WTC11 (cell line): ENCODE results near the gene PAX9. TPM values are rescaled to one million over a fixed set of nuclear protein-coding genes. Genes with fewer than 3 reads are reported as not detected.
A peak's percentile ranks its signal among the peaks of the same experiment; 100 is the strongest.

Source experiments
- ATAC-seq: fragments of 200-7000 bp; cut with Tn5 transposase; 2 replicates; pipeline ENCODE4 v1.10.0; 2021; ENCODE audit warnings: mild to moderate bottlenecking, moderate library complexity
- CTCF ChIA-PET: fragments of 300-600 bp; sonication (Branson Sonifier 250); formaldehyde crosslinking; loops from one replicate; lab custom pipeline; 2021; ENCODE audit warnings: antibody characterized with exemption; lab: Charles Lee
- POLR2A ChIA-PET: fragments of 350-600 bp; sonication (Branson Sonifier 250); formaldehyde crosslinking; loops from one replicate; lab custom pipeline; 2021; ENCODE audit warnings: antibody characterized with exemption; lab: Charles Lee
- DNase-seq: peaks from one replicate; pipeline ENCODE4 v3.0.0; 2021; ENCODE audit warnings: low spot score
- H3K27ac Mint-ChIP-seq: 2 replicates; pipeline ENCODE4 v1.8.0; 2021; ENCODE audit warnings: mixed read lengths
- H3K27me3 Mint-ChIP-seq: 2 replicates; pipeline ENCODE4 v1.8.0; 2021; ENCODE audit warnings: low read depth, mild to moderate bottlenecking, moderate library complexity, mixed read lengths
- H3K36me3 Mint-ChIP-seq: 2 replicates; pipeline ENCODE4 v1.8.0; 2021; ENCODE audit warnings: mixed read lengths
- H3K4me1 Mint-ChIP-seq: 2 replicates; pipeline ENCODE4 v1.8.0; 2022; ENCODE audit warnings: mixed read lengths
- H3K4me3 Mint-ChIP-seq: 2 replicates; pipeline ENCODE4 v1.8.0; 2021; ENCODE audit warnings: mild to moderate bottlenecking, moderate library complexity, mixed read lengths
- H3K9me3 Mint-ChIP-seq: 2 replicates; pipeline ENCODE4 v1.8.0; 2021; ENCODE audit warnings: mixed read lengths
- CREB1 ChIP-seq: sonication (generic); formaldehyde crosslinking; IDR thresholded peaks from 2 replicates; pipeline ENCODE4 v1.8.0; 2023; ENCODE audit warnings: mild to moderate bottlenecking, missing genetic modification reagents
- JAZF1 ChIP-seq: fragments of 250-450 bp; sonication (Bioruptor Pico); IDR thresholded peaks from 2 replicates; pipeline ENCODE4 v1.9.0; 2021; ENCODE audit warnings: moderate library complexity, mild to moderate bottlenecking, inconsistent platforms
- KAT7 ChIP-seq: sonication (generic); formaldehyde crosslinking; IDR thresholded peaks from 2 replicates; pipeline ENCODE4 v1.8.1; 2023; ENCODE audit warnings: missing genetic modification reagents, mild to moderate bottlenecking, borderline replicate concordance
- MXD4 ChIP-seq: fragments of 250-450 bp; sonication (Bioruptor Pico); IDR thresholded peaks from 2 replicates; pipeline ENCODE4 v1.8.0; 2021; ENCODE audit warnings: mild to moderate bottlenecking, moderate library complexity, borderline replicate concordance
- NFE2L1 ChIP-seq: sonication (generic); formaldehyde crosslinking; IDR thresholded peaks from 2 replicates; pipeline ENCODE4 v1.8.1; 2023; ENCODE audit warnings: missing genetic modification reagents
- NR2C2 ChIP-seq: sonication (generic); formaldehyde crosslinking; IDR thresholded peaks from 2 replicates; pipeline ENCODE4 v1.8.0; 2022; ENCODE audit warnings: mild to moderate bottlenecking, missing genetic modification reagents
- RELA ChIP-seq: sonication (generic); formaldehyde crosslinking; IDR thresholded peaks from 2 replicates; pipeline ENCODE4 v1.8.1; 2022; ENCODE audit warnings: missing genetic modification reagents, mild to moderate bottlenecking, borderline replicate concordance
- SMAD3 ChIP-seq: sonication (generic); formaldehyde crosslinking; IDR thresholded peaks from 2 replicates; pipeline ENCODE4 v1.8.0; 2022; ENCODE audit warnings: missing genetic modification reagents, mild to moderate bottlenecking, borderline replicate concordance
- TCF7 ChIP-seq: sonication (generic); formaldehyde crosslinking; IDR thresholded peaks from 2 replicates; pipeline ENCODE4 v1.8.0; 2022; ENCODE audit warnings: mild to moderate bottlenecking, low read depth, missing genetic modification reagents, moderate library complexity
- ZNF138 ChIP-seq: sonication (generic); formaldehyde crosslinking; conservative IDR thresholded peaks from 2 replicates; pipeline ENCODE4 v1.8.1; 2022; ENCODE audit warnings: mild to moderate bottlenecking, moderate library complexity, missing genetic modification reagents
- ZNF671 ChIP-seq: fragments of 250-450 bp; sonication (Bioruptor Pico); IDR thresholded peaks from 2 replicates; pipeline ENCODE4 v1.8.0; 2021; ENCODE audit warnings: mild to moderate bottlenecking
- total RNA-seq: library from RNA; stranded (reverse); gene quantifications from 3 replicates; pipeline ENCODE4 v1.2.3, GENCODE V29; 2021
- TF ChIP-seq, protein P1 (sequence below): sonication (generic); formaldehyde crosslinking; IDR thresholded peaks from 2 replicates; pipeline ENCODE4 v1.8.0; 2023; ENCODE audit warnings: missing genetic modification reagents, mild to moderate bottlenecking, borderline replicate concordance
- TF ChIP-seq, protein P2 (sequence below): sonication (generic); formaldehyde crosslinking; IDR thresholded peaks from 2 replicates; pipeline ENCODE4 v1.8.0; 2022; ENCODE audit warnings: mild to moderate bottlenecking, missing genetic modification reagents
- TF ChIP-seq, protein P3 (sequence below): fragments of 200-600 bp; IDR thresholded peaks from 2 replicates; pipeline ENCODE4 v1.8.0; 2022; ENCODE audit warnings: antibody characterized with exemption
- TF ChIP-seq, protein P4 (sequence below): fragments of 250-450 bp; sonication (Bioruptor Pico); IDR thresholded peaks from 2 replicates; pipeline ENCODE4 v1.9.0; 2021; ENCODE audit warnings: moderate library complexity, mild to moderate bottlenecking, inconsistent platforms, borderline replicate concordance
- TF ChIP-seq, protein P5 (sequence below): sonication (generic); formaldehyde crosslinking; IDR thresholded peaks from 2 replicates; pipeline ENCODE4 v1.8.0; 2022; ENCODE audit warnings: mild to moderate bottlenecking, missing genetic modification reagents
- TF ChIP-seq, protein P6 (sequence below): sonication (generic); formaldehyde crosslinking; IDR thresholded peaks from 2 replicates; pipeline ENCODE4 v1.8.0; 2023; ENCODE audit warnings: missing genetic modification reagents

The PAX9 gene
- total RNA-seq, 1 experiment from 2014 or later, result not detected

DNA sequence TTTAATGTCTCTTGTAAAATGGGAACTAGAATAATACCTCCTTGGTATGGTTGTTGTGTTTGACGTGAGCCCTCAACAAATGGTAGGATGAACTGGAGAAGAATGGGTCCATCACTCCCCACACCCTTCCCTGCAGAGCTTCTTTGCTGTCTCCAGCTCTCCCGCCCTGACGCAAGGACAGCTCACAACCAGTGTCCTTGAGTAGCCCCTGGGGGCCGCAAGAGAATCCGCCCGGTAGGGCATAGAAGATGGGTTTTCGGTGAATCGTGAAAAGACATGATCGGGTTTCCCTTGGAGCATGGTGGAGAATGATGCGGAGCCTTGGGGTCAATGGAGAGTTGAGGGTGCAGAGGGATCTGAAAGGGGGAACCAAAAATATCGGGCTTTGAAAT lies 6.1 kb upstream of the PAX9 start (continued):
- TF ChIP-seq, protein P1, sequence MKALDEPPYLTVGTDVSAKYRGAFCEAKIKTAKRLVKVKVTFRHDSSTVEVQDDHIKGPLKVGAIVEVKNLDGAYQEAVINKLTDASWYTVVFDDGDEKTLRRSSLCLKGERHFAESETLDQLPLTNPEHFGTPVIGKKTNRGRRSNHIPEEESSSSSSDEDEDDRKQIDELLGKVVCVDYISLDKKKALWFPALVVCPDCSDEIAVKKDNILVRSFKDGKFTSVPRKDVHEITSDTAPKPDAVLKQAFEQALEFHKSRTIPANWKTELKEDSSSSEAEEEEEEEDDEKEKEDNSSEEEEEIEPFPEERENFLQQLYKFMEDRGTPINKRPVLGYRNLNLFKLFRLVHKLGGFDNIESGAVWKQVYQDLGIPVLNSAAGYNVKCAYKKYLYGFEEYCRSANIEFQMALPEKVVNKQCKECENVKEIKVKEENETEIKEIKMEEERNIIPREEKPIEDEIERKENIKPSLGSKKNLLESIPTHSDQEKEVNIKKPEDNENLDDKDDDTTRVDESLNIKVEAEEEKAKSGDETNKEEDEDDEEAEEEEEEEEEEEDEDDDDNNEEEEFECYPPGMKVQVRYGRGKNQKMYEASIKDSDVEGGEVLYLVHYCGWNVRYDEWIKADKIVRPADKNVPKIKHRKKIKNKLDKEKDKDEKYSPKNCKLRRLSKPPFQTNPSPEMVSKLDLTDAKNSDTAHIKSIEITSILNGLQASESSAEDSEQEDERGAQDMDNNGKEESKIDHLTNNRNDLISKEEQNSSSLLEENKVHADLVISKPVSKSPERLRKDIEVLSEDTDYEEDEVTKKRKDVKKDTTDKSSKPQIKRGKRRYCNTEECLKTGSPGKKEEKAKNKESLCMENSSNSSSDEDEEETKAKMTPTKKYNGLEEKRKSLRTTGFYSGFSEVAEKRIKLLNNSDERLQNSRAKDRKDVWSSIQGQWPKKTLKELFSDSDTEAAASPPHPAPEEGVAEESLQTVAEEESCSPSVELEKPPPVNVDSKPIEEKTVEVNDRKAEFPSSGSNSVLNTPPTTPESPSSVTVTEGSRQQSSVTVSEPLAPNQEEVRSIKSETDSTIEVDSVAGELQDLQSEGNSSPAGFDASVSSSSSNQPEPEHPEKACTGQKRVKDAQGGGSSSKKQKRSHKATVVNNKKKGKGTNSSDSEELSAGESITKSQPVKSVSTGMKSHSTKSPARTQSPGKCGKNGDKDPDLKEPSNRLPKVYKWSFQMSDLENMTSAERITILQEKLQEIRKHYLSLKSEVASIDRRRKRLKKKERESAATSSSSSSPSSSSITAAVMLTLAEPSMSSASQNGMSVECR (CRISPR knock-in tag), result no peak

DNA sequence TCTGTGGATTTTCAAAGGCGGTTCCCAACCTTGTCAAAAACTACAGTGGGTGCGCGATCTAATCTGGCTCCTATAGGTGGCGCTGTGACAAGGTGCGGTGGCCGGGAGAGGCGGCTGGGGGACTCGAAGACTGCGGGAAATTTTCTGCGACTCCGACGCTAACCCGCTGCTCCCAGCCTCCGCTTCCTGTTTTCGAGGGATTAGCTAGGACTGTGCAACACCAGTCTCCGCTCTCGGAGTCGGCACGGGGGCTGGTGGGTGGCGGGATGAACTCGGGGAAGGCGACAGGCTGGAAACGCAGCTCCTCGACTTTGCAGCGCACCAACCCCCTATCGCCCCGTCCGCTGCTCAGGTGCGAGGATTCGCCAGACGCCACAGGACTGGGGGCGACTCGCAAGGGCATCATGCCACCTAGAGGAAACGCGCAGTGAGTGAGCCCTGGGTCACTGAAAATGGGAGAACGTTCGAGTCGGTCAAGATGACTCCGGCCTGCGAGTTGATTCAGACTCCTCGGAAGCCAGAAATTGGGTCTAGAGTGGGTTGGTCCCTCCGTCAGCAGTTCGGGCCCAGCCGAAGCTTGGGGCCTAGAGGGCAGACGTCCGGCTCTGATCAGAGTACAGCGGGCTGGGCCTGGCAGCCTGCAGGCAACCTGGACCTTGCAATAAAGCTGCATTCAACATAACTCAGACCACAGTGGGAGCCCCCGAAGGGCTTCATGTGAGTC lies 5.5 kb upstream of the PAX9 start:
- Mint-ChIP-seq H3K4me1 (peaks cover 48% of the 10 kb centered on the region), H3K4me3 (peak overlapping the region; percentile 55), H3K27ac (no peak overlapping the region), H3K9me3 (no peaks in the 10 kb centered on the region), H3K36me3 (no peaks in the 10 kb centered on the region), H3K27me3 (peaks cover 100% of the 10 kb centered on the region)
- CTCF ChIA-PET, result interaction anchor here (0.9 to 6.4 kb wide), 34 partner anchors 8 to 929 kb away, joined by 3 to 44 read pairs (median 4); partner anchors contain the start of gene NKX2-8
- DNase-seq, result peak; percentile 84
- ATAC-seq, result peak; percentile 43
- TF ChIP-seq, protein P2, sequence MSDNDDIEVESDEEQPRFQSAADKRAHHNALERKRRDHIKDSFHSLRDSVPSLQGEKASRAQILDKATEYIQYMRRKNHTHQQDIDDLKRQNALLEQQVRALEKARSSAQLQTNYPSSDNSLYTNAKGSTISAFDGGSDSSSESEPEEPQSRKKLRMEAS, result peak; percentile 60; the same call in 1 of the 2 replicates
- TF ChIP-seq SMAD3 (no peak), NFE2L1 (CRISPR knock-in tag) (0 out of 2 replicates have a peak, but pooled peaks have one; percentile 35), RELA (no peak), NR2C2 (CRISPR knock-in tag) (no peak)
- TF ChIP-seq, protein P3, sequence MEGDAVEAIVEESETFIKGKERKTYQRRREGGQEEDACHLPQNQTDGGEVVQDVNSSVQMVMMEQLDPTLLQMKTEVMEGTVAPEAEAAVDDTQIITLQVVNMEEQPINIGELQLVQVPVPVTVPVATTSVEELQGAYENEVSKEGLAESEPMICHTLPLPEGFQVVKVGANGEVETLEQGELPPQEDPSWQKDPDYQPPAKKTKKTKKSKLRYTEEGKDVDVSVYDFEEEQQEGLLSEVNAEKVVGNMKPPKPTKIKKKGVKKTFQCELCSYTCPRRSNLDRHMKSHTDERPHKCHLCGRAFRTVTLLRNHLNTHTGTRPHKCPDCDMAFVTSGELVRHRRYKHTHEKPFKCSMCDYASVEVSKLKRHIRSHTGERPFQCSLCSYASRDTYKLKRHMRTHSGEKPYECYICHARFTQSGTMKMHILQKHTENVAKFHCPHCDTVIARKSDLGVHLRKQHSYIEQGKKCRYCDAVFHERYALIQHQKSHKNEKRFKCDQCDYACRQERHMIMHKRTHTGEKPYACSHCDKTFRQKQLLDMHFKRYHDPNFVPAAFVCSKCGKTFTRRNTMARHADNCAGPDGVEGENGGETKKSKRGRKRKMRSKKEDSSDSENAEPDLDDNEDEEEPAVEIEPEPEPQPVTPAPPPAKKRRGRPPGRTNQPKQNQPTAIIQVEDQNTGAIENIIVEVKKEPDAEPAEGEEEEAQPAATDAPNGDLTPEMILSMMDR, result peak; percentile 88
- POLR2A ChIA-PET, result no interaction called here

DNA sequence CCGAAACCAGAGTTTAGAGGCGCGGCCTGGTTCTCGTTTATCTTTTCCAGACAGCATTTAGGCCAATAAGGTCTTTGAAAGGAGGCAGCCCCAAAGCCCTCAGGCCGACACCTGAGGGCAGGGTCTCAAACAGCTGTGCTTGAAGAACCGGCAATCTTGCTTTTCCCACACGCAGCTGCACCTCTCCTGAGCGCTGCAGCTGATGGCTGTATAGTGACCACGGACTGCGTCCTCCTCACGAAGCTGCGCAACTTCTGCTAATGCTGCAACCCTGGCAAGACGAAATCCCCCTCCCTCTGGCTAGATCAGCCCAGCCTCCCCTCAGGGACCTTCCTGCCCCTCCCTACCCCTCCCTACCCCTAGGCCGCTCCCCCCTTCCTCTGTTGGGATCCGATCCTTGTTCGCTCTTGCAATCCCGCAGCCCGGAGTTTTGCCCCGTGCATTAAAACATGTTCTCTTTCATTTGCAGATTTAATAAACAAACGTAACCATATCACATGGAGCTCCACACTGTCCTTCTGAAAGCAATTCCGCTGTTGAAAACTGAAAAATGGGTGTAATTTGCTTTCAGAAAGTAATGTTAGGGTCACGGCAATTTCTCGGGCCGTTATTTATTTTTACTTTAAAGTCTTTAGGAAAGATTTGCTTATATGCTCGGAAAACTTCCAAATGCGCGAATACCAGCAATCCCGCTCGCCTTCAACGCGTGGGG lies 4.8 kb upstream of the PAX9 start:
- Mint-ChIP-seq H3K27me3 (peaks cover 100% of the 10 kb centered on the region), H3K4me3 (peak overlapping the region; percentile 55), H3K9me3 (no peaks in the 10 kb centered on the region), H3K27ac (no peak overlapping the region), H3K4me1 (peaks cover 53% of the 10 kb centered on the region), H3K36me3 (no peaks in the 10 kb centered on the region)
- POLR2A ChIA-PET, result no interaction called here
- DNase-seq, result peak; percentile 45
- ATAC-seq, result no peak
- CTCF ChIA-PET, result interaction anchor here (0.9 to 6.4 kb wide), 29 partner anchors 9 to 934 kb away, joined by 3 to 44 read pairs (median 5); partner anchors contain the start of gene NKX2-8
- TF ChIP-seq JAZF1 (no peak), TCF7 (CRISPR knock-in tag) (no peak), ZNF671 (no peak), CREB1 (CRISPR knock-in tag) (no peak), NFE2L1 (CRISPR knock-in tag) (no peak), MXD4 (no peak), KAT7 (CRISPR knock-in tag) (no peak), ZNF138 (CRISPR knock-in tag) (no peak)
- TF ChIP-seq, protein P4, sequence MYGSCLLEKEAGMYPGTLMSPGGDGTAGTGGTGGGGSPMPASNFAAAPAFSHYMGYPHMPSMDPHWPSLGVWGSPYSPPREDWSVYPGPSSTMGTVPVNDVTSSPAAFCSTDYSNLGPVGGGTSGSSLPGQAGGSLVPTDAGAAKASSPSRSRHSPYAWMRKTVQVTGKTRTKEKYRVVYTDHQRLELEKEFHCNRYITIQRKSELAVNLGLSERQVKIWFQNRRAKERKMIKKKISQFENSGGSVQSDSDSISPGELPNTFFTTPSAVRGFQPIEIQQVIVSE (CRISPR knock-in tag), result no peak
- TF ChIP-seq, protein P1 (CRISPR knock-in tag), result no peak
- TF ChIP-seq, protein P5, sequence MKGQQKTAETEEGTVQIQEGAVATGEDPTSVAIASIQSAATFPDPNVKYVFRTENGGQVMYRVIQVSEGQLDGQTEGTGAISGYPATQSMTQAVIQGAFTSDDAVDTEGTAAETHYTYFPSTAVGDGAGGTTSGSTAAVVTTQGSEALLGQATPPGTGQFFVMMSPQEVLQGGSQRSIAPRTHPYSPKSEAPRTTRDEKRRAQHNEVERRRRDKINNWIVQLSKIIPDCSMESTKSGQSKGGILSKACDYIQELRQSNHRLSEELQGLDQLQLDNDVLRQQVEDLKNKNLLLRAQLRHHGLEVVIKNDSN, result no peak
- TF ChIP-seq, protein P6, sequence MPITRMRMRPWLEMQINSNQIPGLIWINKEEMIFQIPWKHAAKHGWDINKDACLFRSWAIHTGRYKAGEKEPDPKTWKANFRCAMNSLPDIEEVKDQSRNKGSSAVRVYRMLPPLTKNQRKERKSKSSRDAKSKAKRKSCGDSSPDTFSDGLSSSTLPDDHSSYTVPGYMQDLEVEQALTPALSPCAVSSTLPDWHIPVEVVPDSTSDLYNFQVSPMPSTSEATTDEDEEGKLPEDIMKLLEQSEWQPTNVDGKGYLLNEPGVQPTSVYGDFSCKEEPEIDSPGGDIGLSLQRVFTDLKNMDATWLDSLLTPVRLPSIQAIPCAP (CRISPR knock-in tag), result no peak
